ENCODE measurements around the gene MRPL39. TPM values are rescaled to one million over a fixed set of nuclear protein-coding genes. Genes with fewer than 3 reads are reported as not detected.

Gene MRPL39
- total RNA-seq, 1 donor from 2014 or later: 39.0 TPM

DNA sequence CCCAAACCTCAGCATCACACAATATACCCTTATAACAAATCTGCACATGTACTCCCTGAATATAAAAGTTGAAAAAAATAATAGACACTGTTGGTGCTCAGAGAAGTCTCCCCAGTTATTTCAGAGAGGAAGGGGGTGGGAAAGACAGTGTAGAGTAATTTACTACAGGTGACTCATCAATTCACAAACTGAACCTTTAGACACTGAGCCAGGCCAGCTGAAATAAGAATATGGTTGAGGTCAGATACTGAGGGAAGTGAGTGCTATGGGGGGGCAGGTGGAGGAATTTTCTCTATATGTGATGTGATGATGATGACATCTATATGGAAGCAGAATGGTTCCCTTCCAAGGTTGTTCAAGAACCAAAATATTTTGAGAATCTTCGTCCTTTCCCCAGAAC lies 50.1 kb downstream of the MRPL39 start:
- Mint-ChIP-seq H3K4me1 (no peaks in the 10 kb centered on the region), H3K4me3 (no peak overlapping the region), H3K9me3 (peaks cover 3% of the 10 kb centered on the region), H3K27me3 (ENCODE audit: low read depth) (peaks cover 11% of the 10 kb centered on the region), H3K27ac (ENCODE audit: unreplicated experiment) (no peak overlapping the region), H3K36me3 (ENCODE audit: low read depth) (no peaks in the 10 kb centered on the region)
- DNase-seq (ENCODE audit: low read depth, low spot score): no peak
- TF ChIP-seq, protein P1, sequence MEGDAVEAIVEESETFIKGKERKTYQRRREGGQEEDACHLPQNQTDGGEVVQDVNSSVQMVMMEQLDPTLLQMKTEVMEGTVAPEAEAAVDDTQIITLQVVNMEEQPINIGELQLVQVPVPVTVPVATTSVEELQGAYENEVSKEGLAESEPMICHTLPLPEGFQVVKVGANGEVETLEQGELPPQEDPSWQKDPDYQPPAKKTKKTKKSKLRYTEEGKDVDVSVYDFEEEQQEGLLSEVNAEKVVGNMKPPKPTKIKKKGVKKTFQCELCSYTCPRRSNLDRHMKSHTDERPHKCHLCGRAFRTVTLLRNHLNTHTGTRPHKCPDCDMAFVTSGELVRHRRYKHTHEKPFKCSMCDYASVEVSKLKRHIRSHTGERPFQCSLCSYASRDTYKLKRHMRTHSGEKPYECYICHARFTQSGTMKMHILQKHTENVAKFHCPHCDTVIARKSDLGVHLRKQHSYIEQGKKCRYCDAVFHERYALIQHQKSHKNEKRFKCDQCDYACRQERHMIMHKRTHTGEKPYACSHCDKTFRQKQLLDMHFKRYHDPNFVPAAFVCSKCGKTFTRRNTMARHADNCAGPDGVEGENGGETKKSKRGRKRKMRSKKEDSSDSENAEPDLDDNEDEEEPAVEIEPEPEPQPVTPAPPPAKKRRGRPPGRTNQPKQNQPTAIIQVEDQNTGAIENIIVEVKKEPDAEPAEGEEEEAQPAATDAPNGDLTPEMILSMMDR (conservative IDR thresholded peaks at IDR 0.05): no peak

DNA sequence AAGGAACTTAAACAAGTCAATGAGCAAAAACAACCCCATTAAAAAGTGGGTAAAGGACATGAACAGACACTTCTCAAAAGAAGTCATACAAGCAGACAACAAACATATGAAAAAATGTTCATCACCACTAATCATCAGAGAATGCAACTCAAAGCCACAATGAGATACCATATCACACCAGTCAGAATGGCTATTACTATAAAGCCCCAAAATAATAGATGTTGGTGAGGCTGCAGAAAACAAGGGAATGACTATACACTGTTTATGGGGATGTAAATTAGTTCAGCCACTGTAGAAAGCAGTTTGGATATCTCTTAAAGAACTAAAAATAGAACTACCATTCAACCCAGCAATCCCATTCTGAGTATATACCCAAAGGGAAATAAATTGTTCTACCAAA lies 51.2 kb downstream of the MRPL39 start:
- Mint-ChIP-seq H3K27me3 (ENCODE audit: low read depth) (peaks cover 4% of the 10 kb centered on the region), H3K27ac (ENCODE audit: unreplicated experiment) (no peak overlapping the region), H3K4me1 (no peaks in the 10 kb centered on the region), H3K9me3 (peaks cover 3% of the 10 kb centered on the region), H3K4me3 (no peak overlapping the region), H3K36me3 (ENCODE audit: low read depth) (no peaks in the 10 kb centered on the region)
- TF ChIP-seq, protein P1 (conservative IDR thresholded peaks at IDR 0.05): no peak
- DNase-seq (ENCODE audit: low read depth, low spot score): no peak

DNA sequence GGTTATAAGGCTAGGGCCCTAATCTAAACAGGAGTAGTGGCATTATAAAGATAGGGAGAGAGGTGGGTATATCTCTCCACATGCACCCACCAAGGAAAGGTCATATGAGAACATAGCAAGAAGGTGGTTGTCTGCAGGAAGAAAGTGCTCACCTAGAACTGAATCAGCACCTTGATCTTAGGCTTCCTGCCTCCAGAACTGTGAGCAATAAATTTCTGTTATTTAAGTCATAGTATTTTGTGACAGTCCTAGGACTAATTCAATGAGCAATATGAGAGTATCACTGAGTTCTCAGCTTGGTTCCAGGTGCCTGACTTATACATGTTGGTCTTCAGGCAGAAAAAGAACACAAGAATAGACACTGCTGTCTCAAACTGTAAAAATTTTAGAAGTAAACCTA lies 51.8 kb downstream of the MRPL39 start:
- no peak overlapping the region for H3K27ac Mint-ChIP-seq (ENCODE audit: unreplicated experiment)
- H3K27me3 Mint-ChIP-seq (ENCODE audit: low read depth): no peaks in the 10 kb centered on the region
- no peak overlapping the region for H3K4me3 Mint-ChIP-seq

DNA sequence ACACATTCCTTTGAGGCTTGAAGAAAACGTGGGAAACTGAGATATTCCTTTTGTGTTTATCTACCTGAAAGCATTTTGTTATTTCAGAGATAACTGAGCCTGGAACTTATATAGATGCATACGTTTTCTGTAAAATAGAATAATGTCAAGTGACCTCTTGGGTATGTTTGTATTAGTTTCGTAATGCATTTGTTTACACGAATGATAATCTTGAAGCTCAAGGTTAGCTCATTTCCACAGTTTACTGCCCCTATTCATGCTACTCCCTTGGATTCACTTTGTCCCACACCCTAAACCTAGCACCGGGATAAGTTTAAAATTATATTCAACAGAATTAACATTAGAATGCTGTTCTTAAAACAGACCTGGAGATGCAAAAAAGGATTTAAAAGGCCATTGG lies 54.4 kb downstream of the MRPL39 start:
- H3K36me3 Mint-ChIP-seq (ENCODE audit: low read depth): no peaks in the 10 kb centered on the region
- no peak overlapping the region for H3K4me3 Mint-ChIP-seq
- H3K27me3 Mint-ChIP-seq (ENCODE audit: low read depth): no peaks in the 10 kb centered on the region
- TF ChIP-seq, protein P1 (conservative IDR thresholded peaks at IDR 0.05): no peak
- no peak for DNase-seq (ENCODE audit: low read depth, low spot score)
- H3K9me3 Mint-ChIP-seq: no peaks in the 10 kb centered on the region
- H3K27ac Mint-ChIP-seq (ENCODE audit: unreplicated experiment): no peak overlapping the region
- H3K4me1 Mint-ChIP-seq: no peaks in the 10 kb centered on the region

More for the DNA sequence above, 51.8 kb downstream of the MRPL39 start:
- Mint-ChIP-seq H3K9me3 (peaks cover 3% of the 10 kb centered on the region), H3K4me1 (no peaks in the 10 kb centered on the region), H3K36me3 (ENCODE audit: low read depth) (no peaks in the 10 kb centered on the region)
- TF ChIP-seq, protein P1 (conservative IDR thresholded peaks at IDR 0.05): no peak
- no peak for DNase-seq (ENCODE audit: low read depth, low spot score)

DNA sequence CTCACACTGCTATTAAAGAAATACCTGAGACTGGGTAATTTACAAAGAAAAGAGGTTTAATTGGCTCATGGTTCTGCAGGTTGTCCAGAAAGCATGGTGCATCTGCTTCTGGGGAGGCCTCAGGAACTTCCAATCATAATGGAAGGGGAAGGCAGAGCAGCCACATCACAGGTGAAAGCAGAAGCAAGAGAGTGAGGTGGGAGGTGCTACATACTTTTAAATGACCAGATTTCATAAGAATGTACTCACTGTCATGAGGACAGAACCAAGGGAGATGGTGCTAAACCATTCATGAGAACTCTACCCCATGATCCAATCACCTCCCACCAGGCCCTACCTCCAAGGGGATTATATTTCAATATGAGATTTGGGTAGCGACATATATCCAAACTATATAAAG lies 55.7 kb downstream of the MRPL39 start:
- no peak overlapping the region for H3K27ac Mint-ChIP-seq (ENCODE audit: unreplicated experiment)
- H3K27me3 Mint-ChIP-seq (ENCODE audit: low read depth): no peaks in the 10 kb centered on the region
- TF ChIP-seq, protein P1 (conservative IDR thresholded peaks at IDR 0.05): no peak
- no peaks in the 10 kb centered on the region for H3K4me1 Mint-ChIP-seq
- peaks cover 1% of the 10 kb centered on the region for H3K9me3 Mint-ChIP-seq
- no peak for DNase-seq (ENCODE audit: low read depth, low spot score)
- no peak overlapping the region for H3K4me3 Mint-ChIP-seq
- no peaks in the 10 kb centered on the region for H3K36me3 Mint-ChIP-seq (ENCODE audit: low read depth)

All from neural crest cell (in vitro differentiated cells).